HepG2 (cell line): ENCODE results near the gene PPP2R5B. TPM values are rescaled to one million over a fixed set of nuclear protein-coding genes. Genes with fewer than 3 reads are reported as not detected.
A peak's percentile ranks its signal among the peaks of the same experiment; 100 is the strongest.

Experiments
- ATAC-seq: fragments of 200-7000 bp; cut with Tn5 transposase; 3 replicates; pipeline ENCODE4 v1.9.1; 2020; ENCODE audit warnings: mild to moderate bottlenecking, moderate library complexity
- BruUV-seq: library from RNA; stranded (reverse); fragments of 400-500 nt; replicated peaks from 2 replicates; lab custom pipeline; 2021; lab: Mats Ljungman, UMichigan
- CTCF ChIA-PET: fragments of 300-600 bp; formaldehyde crosslinking; extraction: SDS; loops from one replicate; lab custom pipeline; 2021; ENCODE audit warnings: low total read pairs, inconsistent platforms, low intra/inter-chr PET ratio; lab: Yijun Ruan, JAX
- POLR2A ChIA-PET: fragments of 350-600 bp; sonication (Branson Sonifier 250); formaldehyde crosslinking; loops from one replicate; lab custom pipeline; 2020; ENCODE audit warnings: antibody characterized with exemption, inconsistent platforms; lab: Yijun Ruan, JAX
- DNase-seq: peaks from one replicate; pipeline ENCODE4 v3.0.0-alpha.2; 2015; ENCODE audit warnings: low spot score
- FAIRE-seq: peaks from 3 replicates; lab custom pipeline; 2011; peaks lifted over from hg19 to GRCh38; lab: Jason Lieb, UNC
- H2AFZ ChIP-seq: one replicate; pipeline ENCODE4 v1.6.1; 2011; ENCODE audit warnings: low read length, inconsistent platforms
- H3K27ac ChIP-seq: fragments of 300-600 bp; 3 replicates; pipeline ENCODE4 v1.8.0; 2011; ENCODE audit warnings: mixed run types, mild to moderate bottlenecking, mixed read lengths, low read length, inconsistent platforms; ENCODE audit not compliant: insufficient read depth; ENCODE audit errors: extremely low read length
- H3K27me3 ChIP-seq, 2 experiments: fragments of 200-600 bp in 1 of 2; 2 replicates in 1 of 2; 3 replicates in 1 of 2; pipeline versions ENCODE4 v1.6.0 to v1.8.0; 2011; ENCODE audit warnings: low read length in 2 of 2, mild to moderate bottlenecking in 2 of 2, moderate library complexity in 2 of 2, inconsistent platforms in 1 of 2; ENCODE audit not compliant: insufficient read depth in 2 of 2, control insufficient read depth in 1 of 2
- H3K36me3 ChIP-seq, 2 experiments: fragments of 200-600 bp in 1 of 2; replicated peaks in 1 of 2; 2 replicates in 1 of 2; 3 replicates in 1 of 2; pipeline versions ENCODE4 v1.5.1 to v1.8.0; 2011; ENCODE audit warnings: low read length in 2 of 2, inconsistent platforms in 1 of 2; ENCODE audit not compliant: insufficient read depth in 2 of 2, control insufficient read depth in 1 of 2
- H3K4me1 ChIP-seq: 2 replicates; pipeline ENCODE4 v1.5.1; 2012; ENCODE audit warnings: low read length, inconsistent platforms; ENCODE audit not compliant: insufficient read depth
- H3K4me2 ChIP-seq: 2 replicates; pipeline ENCODE4 v1.6.0; 2011; ENCODE audit warnings: low read depth, low read length, inconsistent platforms
- H3K4me3 ChIP-seq, 3 experiments: fragments of 200-600 bp in 1 of 3; sonication (generic), shearing (Covaris generic) in 1 of 3; replicated peaks in 1 of 3; 2 replicates each; pipeline ENCODE4 v1.5.1; 2011 to 2016; ENCODE audit warnings: low read length in 3 of 3, inconsistent platforms in 2 of 3, low read depth in 2 of 3, mild to moderate bottlenecking in 2 of 3, control low read depth in 1 of 3, mixed read lengths in 1 of 3; ENCODE audit not compliant: insufficient read depth in 1 of 3
- H3K79me2 ChIP-seq: one replicate; pipeline ENCODE4 v1.6.1; 2011; ENCODE audit warnings: low read length, inconsistent platforms; ENCODE audit not compliant: insufficient read depth
- H3K9ac ChIP-seq: 2 replicates; pipeline ENCODE4 v1.6.0; 2011; ENCODE audit warnings: mild to moderate bottlenecking, low read depth, low read length, inconsistent platforms; ENCODE audit not compliant: insufficient read depth
- H3K9me3 ChIP-seq: 2 replicates; pipeline ENCODE4 v1.5.1; 2012; ENCODE audit warnings: mild to moderate bottlenecking, low read length
- H4K20me1 ChIP-seq: 2 replicates; pipeline ENCODE4 v1.6.0; 2011; ENCODE audit warnings: inconsistent platforms, mild to moderate bottlenecking, low read length, moderate library complexity; ENCODE audit not compliant: insufficient read depth
- CREB1 ChIP-seq, 2 experiments: fragments of 450-650 bp in 1 of 2; IDR thresholded peaks; 2 replicates each; pipeline ENCODE4 v1.6.1; 2016 to 2017; ENCODE audit warnings: control low read depth in 1 of 2, mild to moderate bottlenecking in 1 of 2, missing compliant biosample characterization in 1 of 2, missing genetic modification characterization in 1 of 2
- HDAC2 ChIP-seq: sonication (generic); formaldehyde crosslinking; IDR thresholded peaks from 2 replicates; pipeline ENCODE4 v1.4.0; 2020; ENCODE audit warnings: missing genetic modification reagents
- KDM6A ChIP-seq: IDR thresholded peaks from 2 replicates; pipeline ENCODE4 v1.6.1; 2016; ENCODE audit warnings: low read depth
- PTBP1 ChIP-seq: fragments of 200-400 bp; formaldehyde crosslinking; IDR thresholded peaks from 2 replicates; pipeline ENCODE4 v1.6.1; 2018; ENCODE audit warnings: low read length, low read depth; ENCODE audit not compliant: poor library complexity, severe bottlenecking
- SOX5 ChIP-seq: IDR thresholded peaks from 2 replicates; pipeline ENCODE4 v1.6.1; 2016; ENCODE audit warnings: borderline replicate concordance
- SPEN ChIP-seq: sonication (generic); formaldehyde crosslinking; IDR thresholded peaks from 2 replicates; pipeline ENCODE4 v1.5.1; 2020; ENCODE audit warnings: low read depth, mild to moderate bottlenecking, missing genetic modification reagents
- TAF1 ChIP-seq: sonication (generic); formaldehyde crosslinking; IDR thresholded peaks from 2 replicates; pipeline ENCODE4 v1.4.0; 2020; ENCODE audit warnings: missing genetic modification reagents
- WIZ ChIP-seq: sonication (generic); formaldehyde crosslinking; IDR thresholded peaks from 2 replicates; pipeline ENCODE4 v1.5.1; 2020; ENCODE audit warnings: mild to moderate bottlenecking, missing genetic modification reagents
- ZMAT3 ChIP-seq: sonication (generic); formaldehyde crosslinking; conservative IDR thresholded peaks from 2 replicates; pipeline ENCODE4 v1.7.0; 2021; ENCODE audit warnings: missing genetic modification reagents
- ZMYM3 ChIP-seq: sonication (generic); formaldehyde crosslinking; IDR thresholded peaks from 2 replicates; pipeline ENCODE4 v1.5.1; 2020; ENCODE audit warnings: mild to moderate bottlenecking, missing genetic modification reagents
- ZNF230 ChIP-seq: sonication (generic); formaldehyde crosslinking; IDR thresholded peaks from 2 replicates; pipeline ENCODE4 v1.4.0; 2020; ENCODE audit warnings: mild to moderate bottlenecking, missing genetic modification reagents
- ZNF619 ChIP-seq: sonication (generic); formaldehyde crosslinking; IDR thresholded peaks from 2 replicates; pipeline ENCODE4 v1.4.0; 2020; ENCODE audit warnings: mild to moderate bottlenecking, missing genetic modification reagents
- ZNF788 ChIP-seq: sonication (generic); formaldehyde crosslinking; IDR thresholded peaks from 2 replicates; pipeline ENCODE4 v1.5.0; 2020; ENCODE audit warnings: mild to moderate bottlenecking, missing genetic modification reagents, borderline replicate concordance
- WGBS: methylation state at CpG from one replicate; pipeline ENCODE4 v1.1.6; 2017; ENCODE audit warnings: low lambda C conversion rate; 5-methylcytosine and 5-hydroxymethylcytosine counted together
- in situ Hi-C: cut with HindIII; loops from 2 replicates; pipeline ENCODE4 v1.10.0; 2017; ENCODE audit warnings: low pct_unique_long_range_greater_than_20kb; ENCODE audit not compliant: extremely low pct_ligation_motif_present
- intact Hi-C: fragments of 100-400 bp; cut with micrococcal nuclease; formaldehyde crosslinking; loops from one replicate; pipeline ENCODE4 v1.10.0; 2022; ENCODE audit not compliant: unreplicated experiment
- polyA plus RNA-seq, 8 experiments: library from polyadenylated mRNA; depleted of rRNA in 3 of 8; stranded (reverse) in 7 of 8; unstranded in 1 of 8; fragments of >200 nt; fragmentation: Illumina TruSeq in 4 of 8; extraction: Trizol in 4 of 8; gene quantifications; 2 replicates each; pipeline versions ENCODE4 v1.2.1 to v1.2.3, GENCODE V29; 2011 to 2016; ENCODE audit warnings: low read depth in 4 of 8, missing spikeins in 1 of 8, mixed read lengths in 1 of 8; ENCODE audit not compliant: insufficient read depth in 1 of 8
- total RNA-seq, 5 experiments: library from RNA; depleted of rRNA; stranded (reverse); fragments of >200 nt; fragmentation: Illumina TruSeq; extraction: Trizol; gene quantifications; 2 replicates each; pipeline ENCODE4 v1.2.3, GENCODE V29; 2016; ENCODE audit warnings: low read depth in 1 of 5
- TF ChIP-seq, protein P1 (sequence below): IDR thresholded peaks from 2 replicates; pipeline ENCODE4 v1.6.1; 2016; ENCODE audit warnings: low read depth, missing genetic modification reagents, missing compliant biosample characterization
- TF ChIP-seq, protein P2 (sequence below): sonication (generic); formaldehyde crosslinking; IDR thresholded peaks from 2 replicates; pipeline ENCODE4 v1.4.0; 2020; ENCODE audit warnings: missing genetic modification reagents

Gene PPP2R5B
- total and polyA plus RNA-seq, 2 of the 13 experiments (the other 11 are each of a cell fraction or from before 2014, with no cell fraction given) = 2.3 to 8.3 TPM

DNA sequence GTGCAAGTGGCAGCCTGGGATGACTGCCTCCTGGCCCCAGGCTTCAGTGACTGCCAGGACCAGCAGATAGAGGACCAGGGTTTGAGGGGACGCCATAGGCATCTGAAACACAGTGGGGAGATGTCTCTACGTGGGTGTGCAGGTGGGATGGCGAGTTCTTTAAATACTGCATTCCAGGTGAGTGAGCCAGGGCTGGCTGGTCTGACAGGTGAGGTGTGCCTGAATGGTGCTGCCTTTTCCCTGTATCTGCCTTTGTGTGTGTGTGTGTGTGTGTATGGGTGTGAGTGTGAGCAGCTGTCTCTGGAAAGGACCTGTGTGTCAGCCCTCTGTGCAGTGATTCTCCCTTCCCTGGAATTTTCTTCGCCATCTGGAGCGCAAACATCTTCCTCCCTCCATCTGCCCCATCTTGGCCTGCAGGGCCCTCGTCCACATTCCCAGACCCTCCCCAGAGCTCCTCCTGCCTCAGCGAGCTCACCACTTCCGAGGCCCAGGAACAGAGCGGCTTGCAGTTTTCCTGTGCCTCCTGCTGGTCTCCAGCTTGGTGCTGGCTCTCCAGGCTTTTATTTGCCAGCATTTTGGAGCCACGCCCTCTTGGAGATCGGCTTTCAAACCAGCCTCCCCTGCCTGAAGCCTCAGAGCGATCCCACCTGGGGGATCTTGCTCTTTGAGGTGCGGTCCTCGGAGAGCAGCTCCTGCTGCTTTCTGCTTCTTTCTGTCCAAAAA is 11.0 kb downstream of the PPP2R5B start, which contains the start of gene GPHA2:
Gene GPHA2 (minus strand): TSS at position 535 of the 723 bp plus-strand sequence. CDS start 433 bp downstream, at position 102.
- Histone ChIP-seq H3K27ac (peak within 1 kb of the TSS; percentile 12), H3K4me3 (peak within 1 kb of the TSS; percentile 52 to 71 (median 52); a peak in 5 of 6 replicates), H3K9ac (peak within 1 kb of the TSS; percentile 66), H2AFZ (no peak within 1 kb of the TSS), H3K4me1 (peaks cover 39% of the 10 kb centered on the region), H3K27me3 (peaks cover 0 to 7% of the 10 kb centered on the region in 2 experiments; a peak in 3 of 5 replicates), H3K4me2 (peak within 1 kb of the TSS; percentile 97), H3K9me3 (no peaks in the 10 kb centered on the region), H3K36me3 (peaks cover 0 to 1% of the 10 kb centered on the region in 2 experiments; a peak in 1 of 5 replicates), H4K20me1 (no peaks in the 10 kb centered on the region), H3K79me2 (no peaks in the 10 kb centered on the region)
- BruUV-seq = no TSS peak
- ChIA-PET CTCF (no interaction called here), POLR2A (interaction anchor here (0.7 to 4.7 kb wide), 16 partner anchors 11 to 187 kb away, joined by 3 to 40 read pairs (median 4); partner anchors contain the start of genes ARL2, ATG2A, BATF2 and FAU)
- ATAC-seq = peak; percentile 77
- in situ Hi-C loops (no loop called here), intact Hi-C loops (loop anchor here (2.0 kb wide), 1 partner anchor 61 kb away; the partner anchor contains the start of gene BATF2)
- peak; percentile 68 for DNase-seq
- peak; percentile 58 for FAIRE-seq
- WGBS = 15% methylated on average over 13 of the region's 14 CpGs
- TF ChIP-seq, protein P1, sequence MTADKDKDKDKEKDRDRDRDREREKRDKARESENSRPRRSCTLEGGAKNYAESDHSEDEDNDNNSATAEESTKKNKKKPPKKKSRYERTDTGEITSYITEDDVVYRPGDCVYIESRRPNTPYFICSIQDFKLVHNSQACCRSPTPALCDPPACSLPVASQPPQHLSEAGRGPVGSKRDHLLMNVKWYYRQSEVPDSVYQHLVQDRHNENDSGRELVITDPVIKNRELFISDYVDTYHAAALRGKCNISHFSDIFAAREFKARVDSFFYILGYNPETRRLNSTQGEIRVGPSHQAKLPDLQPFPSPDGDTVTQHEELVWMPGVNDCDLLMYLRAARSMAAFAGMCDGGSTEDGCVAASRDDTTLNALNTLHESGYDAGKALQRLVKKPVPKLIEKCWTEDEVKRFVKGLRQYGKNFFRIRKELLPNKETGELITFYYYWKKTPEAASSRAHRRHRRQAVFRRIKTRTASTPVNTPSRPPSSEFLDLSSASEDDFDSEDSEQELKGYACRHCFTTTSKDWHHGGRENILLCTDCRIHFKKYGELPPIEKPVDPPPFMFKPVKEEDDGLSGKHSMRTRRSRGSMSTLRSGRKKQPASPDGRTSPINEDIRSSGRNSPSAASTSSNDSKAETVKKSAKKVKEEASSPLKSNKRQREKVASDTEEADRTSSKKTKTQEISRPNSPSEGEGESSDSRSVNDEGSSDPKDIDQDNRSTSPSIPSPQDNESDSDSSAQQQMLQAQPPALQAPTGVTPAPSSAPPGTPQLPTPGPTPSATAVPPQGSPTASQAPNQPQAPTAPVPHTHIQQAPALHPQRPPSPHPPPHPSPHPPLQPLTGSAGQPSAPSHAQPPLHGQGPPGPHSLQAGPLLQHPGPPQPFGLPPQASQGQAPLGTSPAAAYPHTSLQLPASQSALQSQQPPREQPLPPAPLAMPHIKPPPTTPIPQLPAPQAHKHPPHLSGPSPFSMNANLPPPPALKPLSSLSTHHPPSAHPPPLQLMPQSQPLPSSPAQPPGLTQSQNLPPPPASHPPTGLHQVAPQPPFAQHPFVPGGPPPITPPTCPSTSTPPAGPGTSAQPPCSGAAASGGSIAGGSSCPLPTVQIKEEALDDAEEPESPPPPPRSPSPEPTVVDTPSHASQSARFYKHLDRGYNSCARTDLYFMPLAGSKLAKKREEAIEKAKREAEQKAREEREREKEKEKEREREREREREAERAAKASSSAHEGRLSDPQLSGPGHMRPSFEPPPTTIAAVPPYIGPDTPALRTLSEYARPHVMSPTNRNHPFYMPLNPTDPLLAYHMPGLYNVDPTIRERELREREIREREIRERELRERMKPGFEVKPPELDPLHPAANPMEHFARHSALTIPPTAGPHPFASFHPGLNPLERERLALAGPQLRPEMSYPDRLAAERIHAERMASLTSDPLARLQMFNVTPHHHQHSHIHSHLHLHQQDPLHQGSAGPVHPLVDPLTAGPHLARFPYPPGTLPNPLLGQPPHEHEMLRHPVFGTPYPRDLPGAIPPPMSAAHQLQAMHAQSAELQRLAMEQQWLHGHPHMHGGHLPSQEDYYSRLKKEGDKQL (CRISPR knock-in tag) = no peak
- TF ChIP-seq SOX5 (CRISPR knock-in tag) = 0 out of 2 replicates have a peak, but pooled peaks have one; percentile 7
- TF ChIP-seq PTBP1 = no peak
- no peak for TF ChIP-seq ZMYM3
- TF ChIP-seq, protein P2, sequence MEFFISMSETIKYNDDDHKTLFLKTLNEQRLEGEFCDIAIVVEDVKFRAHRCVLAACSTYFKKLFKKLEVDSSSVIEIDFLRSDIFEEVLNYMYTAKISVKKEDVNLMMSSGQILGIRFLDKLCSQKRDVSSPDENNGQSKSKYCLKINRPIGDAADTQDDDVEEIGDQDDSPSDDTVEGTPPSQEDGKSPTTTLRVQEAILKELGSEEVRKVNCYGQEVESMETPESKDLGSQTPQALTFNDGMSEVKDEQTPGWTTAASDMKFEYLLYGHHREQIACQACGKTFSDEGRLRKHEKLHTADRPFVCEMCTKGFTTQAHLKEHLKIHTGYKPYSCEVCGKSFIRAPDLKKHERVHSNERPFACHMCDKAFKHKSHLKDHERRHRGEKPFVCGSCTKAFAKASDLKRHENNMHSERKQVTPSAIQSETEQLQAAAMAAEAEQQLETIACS (CRISPR knock-in tag) = no peak
- no peak for TF ChIP-seq SPEN (CRISPR knock-in tag)
- TF ChIP-seq TAF1 (CRISPR knock-in tag) = peak; percentile 56; the same call in 1 of the 2 replicates
- TF ChIP-seq WIZ (CRISPR knock-in tag) = no peak
- 0 out of 2 replicates have a peak, but pooled peaks have one; percentile 5 for TF ChIP-seq ZNF230 (CRISPR knock-in tag)
- TF ChIP-seq CREB1 (IDR thresholded peaks at IDR 0.05) = no peak
- no peak for TF ChIP-seq CREB1 (CRISPR knock-in tag; IDR thresholded peaks at IDR 0.05)
- TF ChIP-seq ZNF788 (CRISPR knock-in tag) = peak; percentile 60; the same call in 1 of the 2 replicates
- TF ChIP-seq KDM6A = no peak
- 0 out of 2 replicates have a peak, but pooled peaks have one; percentile 65 for TF ChIP-seq ZMAT3
- peak; percentile 41; the same call in 1 of the 2 replicates for TF ChIP-seq HDAC2 (CRISPR knock-in tag)
- TF ChIP-seq ZNF619 (CRISPR knock-in tag) = no peak
